GM10847 (cell line): ENCODE results near the gene KLRK1.

Experiments
- POLR2A ChIP-seq: IDR thresholded peaks from 2 replicates; pipeline ENCODE4 v1.6.1; 2011; ENCODE audit not compliant: insufficient read length; ENCODE audit errors: extremely low read depth

The KLRK1 gene

DNA sequence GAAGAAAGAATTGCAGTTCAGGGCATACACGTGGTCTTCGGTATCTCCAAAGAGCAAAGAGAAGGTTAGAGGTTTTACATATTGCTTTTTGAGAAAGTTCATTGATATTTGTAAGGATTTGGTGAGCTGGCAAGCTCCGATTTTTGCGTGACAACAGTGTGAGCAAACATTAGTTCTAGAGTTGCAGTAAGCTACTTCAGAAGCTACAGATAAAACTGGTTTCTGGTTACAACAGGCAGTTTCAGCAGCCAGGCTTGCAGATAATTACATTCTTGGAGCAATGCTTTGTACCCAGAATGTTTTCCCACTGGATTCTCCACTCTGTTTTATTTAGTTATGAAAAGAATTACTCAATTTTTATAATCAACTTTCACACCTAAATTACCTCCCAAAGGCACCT is 28.2 kb downstream of the KLRK1 start:
- TF ChIP-seq POLR2A, result no peak

DNA sequence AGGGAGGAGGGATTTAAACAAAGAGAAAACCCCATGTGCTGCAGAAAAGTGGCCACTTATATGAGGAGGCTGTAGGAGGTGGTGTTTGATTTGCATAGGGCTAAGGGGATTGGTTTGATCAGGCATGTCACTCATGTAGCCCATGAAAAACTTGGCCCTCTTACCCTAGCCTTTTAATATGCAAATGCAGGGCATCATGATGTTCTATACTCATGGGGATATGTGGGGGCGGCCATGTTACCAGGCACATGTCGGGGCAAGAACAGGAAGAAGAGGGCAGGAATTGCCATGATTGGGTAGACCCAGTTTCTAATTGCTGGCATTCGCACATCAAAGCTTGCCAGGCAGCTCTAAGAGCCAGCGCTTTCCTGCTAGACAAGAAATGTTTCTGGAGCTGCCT is 28.8 kb downstream of the KLRK1 start:
- no peak for TF ChIP-seq POLR2A

DNA sequence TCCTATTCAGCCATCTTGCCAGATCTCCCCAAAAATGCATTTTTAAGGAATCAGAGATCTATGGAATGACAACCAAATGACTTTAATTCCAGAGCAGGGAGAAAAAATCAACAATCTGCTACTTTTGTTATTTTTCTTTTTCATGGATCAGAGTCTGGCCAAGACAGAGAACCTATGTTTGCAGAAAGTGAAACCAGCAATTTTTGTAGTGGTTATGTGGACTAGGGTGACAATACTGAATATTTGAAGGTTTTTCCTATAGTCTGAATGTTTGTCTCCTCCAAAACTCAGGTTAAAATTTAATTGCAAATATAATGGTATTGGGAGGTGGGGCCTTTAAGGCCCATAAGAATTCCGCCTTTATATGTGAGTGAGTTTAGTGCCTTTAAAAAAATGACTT is 30.9 kb downstream of the KLRK1 start:
- TF ChIP-seq POLR2A, result no peak

DNA sequence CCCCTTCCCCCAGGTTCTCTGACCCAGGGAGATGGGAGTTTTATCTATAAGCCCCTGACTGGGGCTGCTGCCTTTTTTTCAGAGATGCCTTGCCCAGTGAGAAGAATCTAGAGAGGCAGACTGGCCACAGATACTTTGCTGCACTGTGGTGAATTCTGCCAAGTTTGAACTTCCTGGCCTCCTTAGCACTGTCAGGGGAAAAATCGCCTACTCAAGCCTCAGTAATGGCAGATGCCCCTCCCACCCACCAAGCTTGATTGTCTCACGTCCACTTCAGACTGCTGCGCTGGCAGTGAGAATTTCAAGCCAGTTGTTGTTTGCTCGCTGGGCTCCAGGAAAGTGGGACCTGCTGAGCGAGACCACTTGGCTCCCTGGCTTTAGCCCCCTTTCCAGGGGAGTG is 31.7 kb downstream of the KLRK1 start:
- TF ChIP-seq POLR2A, result no peak

- TF ChIP-seq POLR2A, result no peak
Observed at GRCh38 chr12:10354502-10354901, 35.3 kb downstream of the KLRK1 start.

- no peak for TF ChIP-seq POLR2A
Observed at GRCh38 chr12:10354071-10354470, 35.8 kb downstream of the KLRK1 start.

- TF ChIP-seq POLR2A, result no peak
Observed at GRCh38 chr12:10341892-10342509, 47.8 kb downstream of the KLRK1 start.

DNA sequence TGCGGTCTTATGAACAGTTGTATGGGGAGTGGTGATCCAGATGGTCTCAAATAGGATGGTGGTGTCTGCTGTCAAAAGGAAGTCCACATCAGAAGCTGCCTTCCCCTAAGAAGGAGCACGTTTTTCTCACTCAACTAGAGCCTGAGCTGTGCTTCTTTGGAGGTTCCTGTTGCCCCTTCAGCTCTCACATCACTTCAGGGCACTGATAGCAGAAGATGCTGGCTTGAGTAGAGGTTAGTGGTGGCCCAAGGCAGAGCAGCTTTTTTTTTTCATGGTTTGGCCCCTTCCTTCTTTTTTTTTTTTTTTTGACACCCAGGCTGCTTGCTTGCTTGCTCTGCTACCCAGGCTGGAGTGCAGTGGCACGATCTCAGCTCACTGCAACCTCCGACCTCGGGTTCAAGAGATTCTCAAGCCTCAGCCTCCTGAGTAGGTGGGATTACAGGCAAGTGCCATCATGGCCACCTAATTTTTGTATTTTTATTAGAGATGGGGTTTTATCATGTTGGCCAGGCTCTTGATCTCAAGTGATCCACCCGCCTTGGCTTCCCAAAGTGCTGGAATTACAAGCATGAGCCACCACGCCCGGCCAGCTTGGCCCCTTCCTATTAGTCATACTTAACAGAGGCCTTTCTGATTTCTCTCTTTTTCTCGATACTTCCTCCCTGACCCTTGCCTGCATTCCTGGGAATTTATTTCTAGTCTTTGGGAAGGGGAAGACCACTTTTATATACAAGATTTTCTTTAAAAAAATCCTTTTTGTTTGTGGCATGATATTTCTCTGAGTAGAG is 50.6 kb downstream of the KLRK1 start:
- no peak for TF ChIP-seq POLR2A

DNA sequence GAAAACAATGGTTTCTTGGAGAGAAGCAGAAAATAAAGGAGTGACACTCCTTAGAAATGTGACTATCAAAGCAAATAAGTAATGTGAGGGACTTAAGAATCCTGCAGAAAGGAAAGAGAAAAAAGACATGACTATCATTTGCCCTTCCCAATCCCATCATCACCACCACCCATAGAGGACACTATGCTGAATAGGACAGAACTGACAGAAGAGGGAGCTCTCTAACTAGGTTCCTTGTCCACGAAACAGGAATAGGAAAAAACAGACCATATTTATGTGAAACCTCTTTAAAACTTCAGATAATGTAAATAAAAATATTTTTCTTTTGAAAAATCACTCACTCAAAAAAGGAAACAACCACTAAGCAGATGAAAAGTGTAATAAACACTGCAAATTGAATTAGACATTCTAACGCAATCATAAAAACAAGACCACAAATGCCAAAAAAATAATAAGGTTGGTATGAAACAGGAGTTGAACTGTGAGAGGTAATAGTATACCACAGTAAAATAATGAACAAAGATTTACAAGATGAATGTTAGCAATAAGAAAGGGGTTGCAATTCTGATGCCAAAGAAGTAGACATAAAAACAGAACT is 58.1 kb downstream of the KLRK1 start:
- no peak for TF ChIP-seq POLR2A
